Omental fat pad (tissue), 4 donors: ENCODE results near the gene FAM9A. TPM values are rescaled to one million over a fixed set of nuclear protein-coding genes. Genes with fewer than 3 reads are reported as not detected.

Experiments
- ATAC-seq: fragments of 150-250 bp; one replicate; pipeline ENCODE4 v1.9.1; 2016; ENCODE audit warnings: mild to moderate bottlenecking, moderate library complexity; ENCODE audit not compliant: low FRiP score
- DNase-seq: peaks from one replicate; pipeline ENCODE4 v3.0.0-alpha.2; 2019; ENCODE audit warnings: low spot score
- total RNA-seq, 4 donors: library from RNA; depleted of rRNA; stranded (reverse); fragments of >200 nt; gene quantifications; one replicate each; pipeline ENCODE4 v1.1.0, GENCODE V29; 2016
- TF ChIP-seq, protein P1 (sequence below), 3 donors: fragments of 450-650 bp; IDR thresholded peaks; one replicate each; pipeline ENCODE4 v1.5.1; 2016 to 2017; ENCODE audit warnings: antibody characterized with exemption in 3 of 3, mild to moderate bottlenecking in 3 of 3, moderate library complexity in 2 of 3

Gene FAM9A
- total RNA-seq, 4 donors from 2014 or later: not detected

DNA sequence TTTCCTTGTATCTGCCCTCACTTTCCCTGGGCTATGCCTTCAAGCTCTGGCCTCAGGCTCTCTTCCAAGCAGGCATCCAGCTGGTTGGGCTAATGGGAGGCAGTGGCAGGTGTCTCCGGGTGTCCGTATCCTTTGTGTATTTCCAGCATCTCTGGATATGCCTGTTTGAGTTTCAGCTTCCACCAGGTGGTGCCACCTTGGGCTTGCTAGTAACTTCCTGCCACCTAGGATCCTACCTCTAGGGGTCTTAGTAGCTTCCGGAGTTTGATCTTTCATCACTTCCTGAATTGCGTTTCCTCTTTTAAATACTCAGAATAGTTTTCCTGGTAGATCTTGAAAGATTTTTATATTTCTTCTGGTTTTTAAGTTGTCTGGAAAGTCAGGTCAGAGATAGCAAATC, 46.1 kb downstream of the FAM9A start:
- TF ChIP-seq, protein P1, sequence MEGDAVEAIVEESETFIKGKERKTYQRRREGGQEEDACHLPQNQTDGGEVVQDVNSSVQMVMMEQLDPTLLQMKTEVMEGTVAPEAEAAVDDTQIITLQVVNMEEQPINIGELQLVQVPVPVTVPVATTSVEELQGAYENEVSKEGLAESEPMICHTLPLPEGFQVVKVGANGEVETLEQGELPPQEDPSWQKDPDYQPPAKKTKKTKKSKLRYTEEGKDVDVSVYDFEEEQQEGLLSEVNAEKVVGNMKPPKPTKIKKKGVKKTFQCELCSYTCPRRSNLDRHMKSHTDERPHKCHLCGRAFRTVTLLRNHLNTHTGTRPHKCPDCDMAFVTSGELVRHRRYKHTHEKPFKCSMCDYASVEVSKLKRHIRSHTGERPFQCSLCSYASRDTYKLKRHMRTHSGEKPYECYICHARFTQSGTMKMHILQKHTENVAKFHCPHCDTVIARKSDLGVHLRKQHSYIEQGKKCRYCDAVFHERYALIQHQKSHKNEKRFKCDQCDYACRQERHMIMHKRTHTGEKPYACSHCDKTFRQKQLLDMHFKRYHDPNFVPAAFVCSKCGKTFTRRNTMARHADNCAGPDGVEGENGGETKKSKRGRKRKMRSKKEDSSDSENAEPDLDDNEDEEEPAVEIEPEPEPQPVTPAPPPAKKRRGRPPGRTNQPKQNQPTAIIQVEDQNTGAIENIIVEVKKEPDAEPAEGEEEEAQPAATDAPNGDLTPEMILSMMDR (IDR thresholded peaks at IDR 0.05): no peak
- ATAC-seq: no peak
- no peak for DNase-seq

DNA sequence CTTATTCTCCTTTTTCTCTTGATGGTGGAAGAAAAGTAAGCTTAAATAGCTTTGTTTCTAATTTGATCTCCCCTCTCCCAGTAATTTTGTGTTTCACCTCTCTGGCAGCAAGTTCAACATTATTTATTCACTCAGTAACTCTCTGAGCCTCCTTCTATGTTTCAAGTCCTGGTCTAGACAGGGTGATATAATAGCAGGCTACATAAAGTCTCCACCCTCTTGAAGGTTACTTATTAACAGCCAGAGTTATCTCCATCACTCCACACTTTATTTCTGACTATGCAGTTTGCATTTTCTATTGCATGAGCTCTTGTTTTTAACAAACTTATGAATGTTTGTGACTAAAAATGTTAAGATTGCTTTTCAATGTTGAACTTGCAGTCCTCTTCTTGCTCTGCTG, 51.5 kb downstream of the FAM9A start:
- TF ChIP-seq, protein P1 (IDR thresholded peaks at IDR 0.05): no peak
- DNase-seq (no peak), ATAC-seq (no peak)

DNA sequence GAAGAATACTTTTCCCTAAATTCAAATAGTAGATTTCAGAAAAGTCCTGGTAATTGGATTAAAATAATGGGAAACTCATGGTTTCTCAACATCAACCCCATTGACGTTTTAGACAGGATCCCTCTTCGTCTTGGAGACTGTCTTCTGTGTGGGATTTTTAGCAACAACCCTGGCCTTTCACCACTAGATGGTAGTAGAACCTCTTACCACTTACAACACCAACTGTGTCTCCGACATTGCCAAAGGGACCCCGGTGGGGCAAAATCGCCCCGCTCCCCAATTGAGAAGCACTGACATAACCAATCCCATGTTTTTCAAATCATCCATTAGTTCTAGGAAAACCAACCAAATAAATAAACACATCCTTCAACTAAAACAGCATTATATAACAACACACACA, 52.3 kb downstream of the FAM9A start:
- TF ChIP-seq, protein P1 (IDR thresholded peaks at IDR 0.05): no peak
- no peak for ATAC-seq
- no peak for DNase-seq

DNA sequence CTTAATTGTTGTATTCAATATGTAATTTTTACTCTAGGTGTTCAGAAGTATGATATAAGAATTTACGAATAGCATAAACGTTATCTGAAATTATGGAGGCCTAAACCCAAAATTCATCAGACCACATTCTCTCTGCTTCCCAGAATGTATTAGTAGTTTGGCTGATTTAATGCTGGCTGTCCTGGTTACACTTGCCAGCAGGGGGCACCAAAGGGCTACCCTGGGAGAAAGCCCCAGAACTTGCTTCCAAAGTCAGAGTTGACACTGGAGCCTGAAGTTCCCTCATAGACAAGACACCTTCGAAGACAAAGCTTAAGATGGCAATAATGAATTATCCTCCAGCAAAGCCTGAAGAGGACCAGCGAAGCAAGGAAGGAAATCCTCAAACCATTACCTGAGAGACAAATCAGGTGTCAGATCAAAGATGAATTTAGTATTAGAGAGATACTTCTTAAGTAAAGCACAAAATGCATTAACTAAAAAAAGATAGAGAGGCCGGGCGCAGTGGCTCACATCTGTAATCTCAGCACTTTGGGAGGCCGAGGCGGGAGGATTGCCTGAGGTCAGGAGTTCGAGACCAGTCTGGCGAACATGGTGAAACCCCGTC, 58.0 kb downstream of the FAM9A start:
- TF ChIP-seq, protein P1 (IDR thresholded peaks at IDR 0.05): no peak
- ATAC-seq (no peak), DNase-seq (peak; percentile 45)

DNA sequence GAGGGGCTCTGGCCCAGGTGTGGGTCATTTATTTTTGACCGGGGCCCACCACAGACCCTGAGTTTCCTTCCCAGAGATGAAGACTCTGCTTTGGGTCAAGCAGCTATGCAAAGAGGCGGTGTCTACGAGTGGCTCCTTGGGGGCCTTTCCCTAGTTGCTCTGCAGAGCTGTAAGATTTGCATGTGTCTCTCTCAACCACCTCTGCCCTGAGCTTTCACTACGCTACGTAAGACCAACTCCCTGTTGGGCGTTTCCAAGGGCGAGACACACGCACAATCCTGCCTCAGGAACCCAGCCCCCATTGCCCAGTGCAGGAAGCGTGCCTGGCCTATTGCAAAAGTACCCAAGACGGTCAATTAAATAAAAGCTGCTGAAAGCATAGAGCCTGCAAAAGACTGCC, 59.2 kb downstream of the FAM9A start:
- TF ChIP-seq, protein P1 (IDR thresholded peaks at IDR 0.05): no peak
- no peak for DNase-seq
- ATAC-seq: no peak

Other genes with a start within 250 kb of the FAM9A start
- gene ANOS1, start 69.2 kb downstream of the FAM9A start, total RNA-seq: 10 to 100 TPM in 1 of 4 donors, 1 to 10 TPM in 3; 3.2 to 15.7 (median 4.0) TPM
- gene FAM9B, start 232.7 kb upstream of the FAM9A start, total RNA-seq: not detected